Measurements from ENCODE around the gene RAB11FIP3. TPM values are rescaled to one million over a fixed set of nuclear protein-coding genes. Genes with fewer than 3 reads are reported as not detected.

RAB11FIP3 gene
- total RNA-seq, 1 experiment from 2014 or later = 37.1 TPM

DNA sequence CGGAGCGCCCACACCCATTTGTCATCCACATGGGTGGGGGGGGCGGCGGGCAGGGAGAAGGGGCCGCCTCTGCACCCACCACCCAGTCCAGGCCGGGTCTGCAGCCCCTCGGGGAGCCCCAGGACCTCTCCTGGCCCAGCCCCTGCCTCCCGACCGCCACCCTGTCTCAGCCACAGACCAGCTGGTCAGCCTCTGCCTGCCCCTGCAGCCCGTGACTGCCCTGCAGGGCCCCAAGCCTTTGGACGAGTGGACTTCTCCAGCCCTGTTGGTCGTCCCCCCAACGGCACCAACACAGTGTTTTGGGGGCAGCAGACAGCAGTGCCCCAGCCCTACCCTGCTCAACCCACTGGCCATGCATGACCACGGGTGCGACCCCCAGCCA, 136.0 kb downstream of the RAB11FIP3 start:
- Histone ChIP-seq H3K27ac (ENCODE audit: insufficient read length, low read depth, low read length) (no peak overlapping the region), H4K8ac (replicated peaks; ENCODE audit: insufficient read length, low read depth, low read length) (no peak overlapping the region), H3K9ac (ENCODE audit: extremely low read depth, insufficient read length, low read length) (no peak overlapping the region), H2AFZ (ENCODE audit: low read length) (no peak overlapping the region), H2BK15ac (ENCODE audit: low read depth, low read length) (no peak overlapping the region), H2BK5ac (ENCODE audit: insufficient read length, low read length) (no peak overlapping the region), H3K4ac (ENCODE audit: low read depth, low read length) (no peak overlapping the region), H3K23ac (ENCODE audit: insufficient read length, low read depth, low read length) (no peak overlapping the region), H3K27me3 (ENCODE audit: insufficient read depth, low read length) (peaks cover 2% of the 10 kb centered on the region; the same call in 1 of the 2 replicates), H3K4me2 (ENCODE audit: insufficient read depth, insufficient read length, low read length) (no peak overlapping the region), H3K79me2 (ENCODE audit: insufficient read depth, low read length) (no peaks in the 10 kb centered on the region), H3K18ac (ENCODE audit: insufficient read length, low read depth, low read length) (no peak overlapping the region), H2BK12ac (ENCODE audit: insufficient read length, low read depth, low read length) (no peak overlapping the region), H3K9me3 (ENCODE audit: control insufficient read depth, low read depth, low read length) (no peaks in the 10 kb centered on the region), H2BK120ac (ENCODE audit: low read depth, low read length, poor library complexity, severe bottlenecking) (no peak overlapping the region), H3K79me1 (ENCODE audit: insufficient read depth, low read depth, low read length, poor library complexity, severe bottlenecking) (no peaks in the 10 kb centered on the region), H3K23me2 (ENCODE audit: insufficient read length, low read depth, low read length, poor library complexity, severe bottlenecking) (no peaks in the 10 kb centered on the region), H3K4me1 (ENCODE audit: insufficient read depth, low read length) (no peaks in the 10 kb centered on the region), H3T11ph (ENCODE audit: low read length) (no peak overlapping the region), H4K91ac (ENCODE audit: insufficient read length, low read depth, low read length) (no peak overlapping the region), H3K56ac (ENCODE audit: insufficient read length, low read depth, low read length) (no peak overlapping the region), H4K20me1 (ENCODE audit: control insufficient read depth, insufficient read depth, insufficient read length) (peaks cover 3% of the 10 kb centered on the region), H2AK5ac (ENCODE audit: insufficient read length, low read length) (no peak overlapping the region), H4K5ac (ENCODE audit: insufficient read length, low read depth, low read length) (no peak overlapping the region), H3K14ac (ENCODE audit: insufficient read depth, low read length) (no peak overlapping the region; the same call in 1 of the 2 replicates), H2BK20ac (ENCODE audit: low read depth, low read length, poor library complexity, severe bottlenecking) (no peak overlapping the region)
- no peak for DNase-seq
- peaks cover under 1 to 7% of the 10 kb centered on the region in 2 experiments; a peak in 3 of 4 replicates for H3K4me1 Mint-ChIP-seq
- WGBS (ENCODE audit: extremely low coverage, insufficient read length, low lambda C conversion rate) = no CpG with 5 or more reads among the region's 15 CpGs
- peaks cover 42% of the 10 kb centered on the region for H3K27me3 Mint-ChIP-seq (ENCODE audit: low read depth)
- H3K36me3 Mint-ChIP-seq (ENCODE audit: insufficient read depth in 1 of 3, low read depth in 3 of 3) = no peaks in the 10 kb centered on the region; a peak in 1 of 7 replicates
- TF ChIP-seq, protein P1, sequence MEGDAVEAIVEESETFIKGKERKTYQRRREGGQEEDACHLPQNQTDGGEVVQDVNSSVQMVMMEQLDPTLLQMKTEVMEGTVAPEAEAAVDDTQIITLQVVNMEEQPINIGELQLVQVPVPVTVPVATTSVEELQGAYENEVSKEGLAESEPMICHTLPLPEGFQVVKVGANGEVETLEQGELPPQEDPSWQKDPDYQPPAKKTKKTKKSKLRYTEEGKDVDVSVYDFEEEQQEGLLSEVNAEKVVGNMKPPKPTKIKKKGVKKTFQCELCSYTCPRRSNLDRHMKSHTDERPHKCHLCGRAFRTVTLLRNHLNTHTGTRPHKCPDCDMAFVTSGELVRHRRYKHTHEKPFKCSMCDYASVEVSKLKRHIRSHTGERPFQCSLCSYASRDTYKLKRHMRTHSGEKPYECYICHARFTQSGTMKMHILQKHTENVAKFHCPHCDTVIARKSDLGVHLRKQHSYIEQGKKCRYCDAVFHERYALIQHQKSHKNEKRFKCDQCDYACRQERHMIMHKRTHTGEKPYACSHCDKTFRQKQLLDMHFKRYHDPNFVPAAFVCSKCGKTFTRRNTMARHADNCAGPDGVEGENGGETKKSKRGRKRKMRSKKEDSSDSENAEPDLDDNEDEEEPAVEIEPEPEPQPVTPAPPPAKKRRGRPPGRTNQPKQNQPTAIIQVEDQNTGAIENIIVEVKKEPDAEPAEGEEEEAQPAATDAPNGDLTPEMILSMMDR (conservative IDR thresholded peaks at IDR 0.05) = no peak
- no peak overlapping the region for H3K27ac Mint-ChIP-seq
- H3K9me3 Mint-ChIP-seq = no peaks in the 10 kb centered on the region; a peak in 1 of 5 replicates
- H3K4me3 Mint-ChIP-seq = no peak overlapping the region
